AG10803 (cell line): ENCODE data around the gene ARL6IP4.

Source experiments
- DNase-seq: peaks from one replicate; pipeline ENCODE4 v3.0.0; 2010; ENCODE audit warnings: low read depth
- H3K4me3 ChIP-seq: 2 replicates; pipeline ENCODE4 v1.5.1; 2011; ENCODE audit warnings: mild to moderate bottlenecking, low read length, control low read depth
- CTCF ChIP-seq: conservative IDR thresholded peaks from 2 replicates; pipeline ENCODE4 v1.5.1; 2011; ENCODE audit warnings: mild to moderate bottlenecking, low read length, control low read depth, inconsistent platforms

Gene ARL6IP4

GRCh38 chr12:122983789-122984515, 3.5 kb downstream of the ARL6IP4 start:
- DNase-seq, result no peak
- TF ChIP-seq CTCF, result no peak
- no peak overlapping the region for H3K4me3 ChIP-seq

- no peak for TF ChIP-seq CTCF
- no peak overlapping the region for H3K4me3 ChIP-seq
- DNase-seq, result no peak
These were observed 4.3 kb downstream of the ARL6IP4 start for GRCh38 chr12:122984612-122985337.

GRCh38 chr12:122985338-122986257, 5.1 kb downstream of the ARL6IP4 start:
- no peak overlapping the region for H3K4me3 ChIP-seq
- DNase-seq, result no peak
- TF ChIP-seq CTCF, result no peak

- no peak for TF ChIP-seq CTCF
- no peak overlapping the region for H3K4me3 ChIP-seq
These were observed 5.9 kb downstream of the ARL6IP4 start for GRCh38 chr12:122986258-122986871.

GRCh38 chr12:122987086-122987951, 6.8 kb downstream of the ARL6IP4 start:
- no peak overlapping the region for H3K4me3 ChIP-seq
- no peak for TF ChIP-seq CTCF
- DNase-seq, result no peak

More at GRCh38 chr12:122986258-122986871, 5.9 kb downstream of the ARL6IP4 start:
- DNase-seq, result no peak

GRCh38 chr12:122988036-122988435, 7.6 kb downstream of the ARL6IP4 start:
- no peak overlapping the region for H3K4me3 ChIP-seq
- DNase-seq, result no peak
- TF ChIP-seq CTCF, result no peak
